Endodermal cell (in vitro differentiated cells): ENCODE data around the gene ERMARD. TPM values are rescaled to one million over a fixed set of nuclear protein-coding genes. Genes with fewer than 3 reads are reported as not detected.

ENCODE experiments used
- DNase-seq: peaks from one replicate; pipeline ENCODE4 v3.0.0-alpha.2; 2017
- H3K27ac ChIP-seq: 2 replicates; pipeline ENCODE4 v1.5.1; 2013; ENCODE audit warnings: mild to moderate bottlenecking, low read depth, low read length, moderate library complexity
- H3K27me3 ChIP-seq: 2 replicates; pipeline ENCODE4 v1.6.1; 2013; ENCODE audit warnings: mild to moderate bottlenecking, low read length, moderate library complexity; ENCODE audit not compliant: insufficient read depth, control insufficient read depth, poor library complexity, severe bottlenecking
- H3K36me3 ChIP-seq: 2 replicates; pipeline ENCODE4 v1.7.0; 2013; ENCODE audit warnings: mild to moderate bottlenecking, low read length, moderate library complexity; ENCODE audit not compliant: control insufficient read depth, insufficient read depth
- H3K4me1 ChIP-seq: one replicate; pipeline ENCODE4 v1.7.0; 2013; ENCODE audit warnings: low read length; ENCODE audit not compliant: control insufficient read depth, insufficient read depth
- H3K4me3 ChIP-seq: 2 replicates; pipeline ENCODE4 v1.5.1; 2013; ENCODE audit warnings: mild to moderate bottlenecking, low read length, moderate library complexity
- H3K9ac ChIP-seq: 2 replicates; pipeline ENCODE4 v1.6.1; 2013; ENCODE audit warnings: mild to moderate bottlenecking, low read length, moderate library complexity; ENCODE audit not compliant: poor library complexity, severe bottlenecking; ENCODE audit errors: extremely low read depth
- H3K9me3 ChIP-seq: 2 replicates; pipeline ENCODE4 v1.6.1; 2013; ENCODE audit warnings: mild to moderate bottlenecking, low read length, moderate library complexity; ENCODE audit not compliant: control insufficient read depth
- H3K27ac Mint-ChIP-seq: 2 replicates; pipeline ENCODE4 v1.8.0; 2020; ENCODE audit warnings: mixed read lengths
- H3K27me3 Mint-ChIP-seq: 2 replicates; pipeline ENCODE4 v1.8.0; 2021; ENCODE audit warnings: mild to moderate bottlenecking, mixed read lengths; ENCODE audit not compliant: insufficient read depth
- H3K36me3 Mint-ChIP-seq: 2 replicates; pipeline ENCODE4 v1.8.0; 2020; ENCODE audit warnings: low read depth, mixed read lengths
- H3K4me1 Mint-ChIP-seq: 2 replicates; pipeline ENCODE4 v1.8.0; 2020; ENCODE audit warnings: mixed read lengths
- H3K4me3 Mint-ChIP-seq: 2 replicates; pipeline ENCODE4 v1.8.0; 2020; ENCODE audit warnings: mild to moderate bottlenecking, moderate library complexity, mixed read lengths
- H3K9me3 Mint-ChIP-seq: 2 replicates; pipeline ENCODE4 v1.8.0; 2020; ENCODE audit warnings: mild to moderate bottlenecking, mixed read lengths
- CTCF ChIP-seq: fragments of 200-600 bp; sonication (generic); conservative IDR thresholded peaks from 2 replicates; pipeline ENCODE4 v1.5.0; 2021; ENCODE audit warnings: antibody characterized with exemption, mild to moderate bottlenecking
- WGBS, 2 experiments: methylation state at CpG; one replicate each; pipeline versions ENCODE4 v1.1.5 to v1.1.7; 2013; ENCODE audit warnings: missing lambda C conversion rate in 2 of 2, mixed read lengths in 1 of 2; ENCODE audit not compliant: insufficient coverage in 1 of 2, insufficient read length in 1 of 2; 5-methylcytosine and 5-hydroxymethylcytosine counted together
- total RNA-seq, 2 donors: library from RNA; stranded (reverse); fragmentation: NEBNext Ultra II Directional in 1 of 2; extraction: Animal tissue kit (Norgen Biotek cat#: 25700) in 1 of 2; gene quantifications; 2 replicates in 1 of 2; 3 replicates in 1 of 2; pipeline ENCODE4 v1.2.1, GENCODE V29; 2021

The ERMARD gene
- total RNA-seq, 2 donors from 2014 or later, result 14.4 to 24.2 TPM

- DNase-seq, result peak; percentile 17
- Histone ChIP-seq H3K4me1 (peaks cover 22% of the 10 kb centered on the region), H3K27me3 (peaks cover 19% of the 10 kb centered on the region), H3K27ac (no peak overlapping the region), H3K9me3 (no peaks in the 10 kb centered on the region), H3K4me3 (no peak overlapping the region), H3K36me3 (no peaks in the 10 kb centered on the region), H3K9ac (no peak overlapping the region)
- WGBS, 2 experiments, result 91 to 100% methylated on average over 1 to 6 of the region's 9 CpGs
- H3K4me3 Mint-ChIP-seq, result no peak overlapping the region
- H3K27me3 Mint-ChIP-seq, result peaks cover 43% of the 10 kb centered on the region
- no peak overlapping the region for H3K27ac Mint-ChIP-seq
- no peaks in the 10 kb centered on the region for H3K36me3 Mint-ChIP-seq
- H3K9me3 Mint-ChIP-seq, result no peaks in the 10 kb centered on the region
- no peak for TF ChIP-seq CTCF
- H3K4me1 Mint-ChIP-seq, result peaks cover 33% of the 10 kb centered on the region
Measured at GRCh38 chr6:169807699-169808607, 56.5 kb downstream of the ERMARD start.

GRCh38 chr6:169808608-169808967 is 57.2 kb downstream of the ERMARD start:
- Histone ChIP-seq H3K36me3 (no peaks in the 10 kb centered on the region), H3K4me3 (no peak overlapping the region), H3K4me1 (peaks cover 22% of the 10 kb centered on the region), H3K27me3 (peaks cover 19% of the 10 kb centered on the region), H3K27ac (no peak overlapping the region), H3K9me3 (no peaks in the 10 kb centered on the region), H3K9ac (no peak overlapping the region)
- DNase-seq, result peak; percentile 17
- Mint-ChIP-seq H3K4me3 (no peak overlapping the region), H3K36me3 (no peaks in the 10 kb centered on the region), H3K9me3 (no peaks in the 10 kb centered on the region), H3K27me3 (peaks cover 40% of the 10 kb centered on the region), H3K4me1 (peaks cover 32% of the 10 kb centered on the region), H3K27ac (no peak overlapping the region)
- no peak for TF ChIP-seq CTCF
- 91% methylated on average over 3 of the region's 3 CpGs; no CpG with 5 or more reads in 1 of the 2 experiments for WGBS, 2 experiments

- Histone ChIP-seq H3K9me3 (no peaks in the 10 kb centered on the region), H3K27ac (no peak overlapping the region), H3K4me1 (peaks cover 22% of the 10 kb centered on the region), H3K36me3 (no peaks in the 10 kb centered on the region), H3K9ac (no peak overlapping the region), H3K4me3 (no peak overlapping the region), H3K27me3 (peaks cover 19% of the 10 kb centered on the region)
- DNase-seq, result peak; percentile 26
- WGBS, 2 experiments, result 90% methylated on average over 4 of the region's 4 CpGs; no CpG with 5 or more reads in 1 of the 2 experiments
- Mint-ChIP-seq H3K27ac (no peak overlapping the region), H3K27me3 (peaks cover 32% of the 10 kb centered on the region), H3K36me3 (no peaks in the 10 kb centered on the region), H3K4me3 (no peak overlapping the region), H3K4me1 (peaks cover 32% of the 10 kb centered on the region), H3K9me3 (no peaks in the 10 kb centered on the region)
- TF ChIP-seq CTCF, result no peak
Measured at GRCh38 chr6:169809386-169809785, 58.0 kb downstream of the ERMARD start.
